GM12878 (cell line): ENCODE measurements around the gene CA11. TPM values are rescaled to one million over a fixed set of nuclear protein-coding genes. Genes with fewer than 3 reads are reported as not detected.

ENCODE experiments used
- polyA plus RNA-seq, 11 experiments: library from polyadenylated mRNA; depleted of rRNA in 4 of 11; unstranded in 6 of 11; stranded (reverse) in 5 of 11; fragments of >200 nt; fragmentation: Nextera tagmentation in 4 of 11; fragmentation: Illumina TruSeq in 1 of 11; extraction: Ambion mirVana in 4 of 11; extraction: Trizol in 1 of 11; gene quantifications; 1 replicate in 1 of 11; 2 replicates in 10 of 11; pipeline versions ENCODE4 v1.2.1 to v1.2.3, GENCODE V29; 2011 to 2016; ENCODE audit warnings: inconsistent platforms in 2 of 11, missing spikeins in 2 of 11, low read depth in 1 of 11
- total RNA-seq, 4 experiments: library from RNA; depleted of rRNA in 3 of 4; stranded (reverse); fragments of >200 nt in 3 of 4; fragmentation: Illumina TruSeq in 1 of 4; extraction: Trizol in 1 of 4; gene quantifications; 2 replicates each; pipeline versions ENCODE4 v1.2.1 to v1.2.3, GENCODE V29; 2013 to 2021

CA11 gene
- total and polyA plus RNA-seq, 10 of the 15 experiments (the other 5 are each of a cell fraction or from before 2014, with no cell fraction given), result 1.7 to 7.5 (median 2.4) TPM

Other genes starting within 250 kb of the CA11 start
Only the 7 nearest of the 21 such genes appear.
- not detected in 2 replicates for gene SPACA4, start 39.4 kb downstream of the CA11 start, total RNA-seq (2014; rRNA removed)
- gene SPACA4, start 39.4 kb downstream of the CA11 start, total RNA-seq (2014; rRNA removed; fragmentation: Illumina TruSeq; extraction: Trizol), result not detected in 2 replicates
- not detected in 2 replicates for gene SPACA4, start 39.4 kb downstream of the CA11 start, total RNA-seq (2021)
- not detected in 2 replicates for gene SPACA4, start 39.4 kb downstream of the CA11 start, polyA plus RNA-seq (2011; rRNA removed)
- not detected in 2 replicates for gene SPACA4, start 39.4 kb downstream of the CA11 start, polyA plus RNA-seq (2014; fragmentation: Illumina TruSeq; extraction: Trizol)
- not detected for gene SPACA4, start 39.4 kb downstream of the CA11 start, polyA plus RNA-seq (2014; fragmentation: Nextera tagmentation; extraction: Ambion mirVana)
- not detected in 2 replicates for gene SPACA4, start 39.4 kb downstream of the CA11 start, polyA plus RNA-seq (2014; rRNA removed)
- not detected for gene SPACA4, start 39.4 kb downstream of the CA11 start, polyA plus RNA-seq (2016; fragmentation: Nextera tagmentation; extraction: Ambion mirVana)
- 0.44 and 1.6 TPM in 2 replicates for gene FAM83E, start 31.1 kb downstream of the CA11 start, total RNA-seq (2014; rRNA removed)
- gene FAM83E, start 31.1 kb downstream of the CA11 start, total RNA-seq (2014; rRNA removed; fragmentation: Illumina TruSeq; extraction: Trizol), result 0.31 and 0.88 TPM in 2 replicates
- 1.3 and 2.5 TPM in 2 replicates for gene FAM83E, start 31.1 kb downstream of the CA11 start, total RNA-seq (2021)
- gene FAM83E, start 31.1 kb downstream of the CA11 start, polyA plus RNA-seq (2011; rRNA removed), result 0.10 and 0.29 TPM in 2 replicates
- gene FAM83E, start 31.1 kb downstream of the CA11 start, polyA plus RNA-seq (2014; fragmentation: Illumina TruSeq; extraction: Trizol), result not detected in 2 replicates
- gene FAM83E, start 31.1 kb downstream of the CA11 start, polyA plus RNA-seq (2014; fragmentation: Nextera tagmentation; extraction: Ambion mirVana), result not detected
- 0.35 and 0.72 TPM in 2 replicates for gene FAM83E, start 31.1 kb downstream of the CA11 start, polyA plus RNA-seq (2014; rRNA removed)
- under 1 TPM in 1 of 2 experiments, not detected in 1; 0.14 TPM for gene FAM83E, start 31.1 kb downstream of the CA11 start, polyA plus RNA-seq (2016; fragmentation: Nextera tagmentation; extraction: Ambion mirVana)
- gene RPL18, start 27.0 kb downstream of the CA11 start, total RNA-seq (2014; rRNA removed), result 3,864 and 4,267 TPM in 2 replicates
- gene RPL18, start 27.0 kb downstream of the CA11 start, total RNA-seq (2014; rRNA removed; fragmentation: Illumina TruSeq; extraction: Trizol), result 2,138 and 2,306 TPM in 2 replicates
- 2,548 and 2,593 TPM in 2 replicates for gene RPL18, start 27.0 kb downstream of the CA11 start, total RNA-seq (2021)
- gene RPL18, start 27.0 kb downstream of the CA11 start, polyA plus RNA-seq (2011; rRNA removed), result 786 and 1,901 TPM in 2 replicates
- gene RPL18, start 27.0 kb downstream of the CA11 start, polyA plus RNA-seq (2014; fragmentation: Illumina TruSeq; extraction: Trizol), result 1,711 and 2,137 TPM in 2 replicates
- 100 to 1,000 TPM; 393 to 844 TPM for gene RPL18, start 27.0 kb downstream of the CA11 start, polyA plus RNA-seq (2014; fragmentation: Nextera tagmentation; extraction: Ambion mirVana)
- gene RPL18, start 27.0 kb downstream of the CA11 start, polyA plus RNA-seq (2014; rRNA removed), result 3,670 and 3,986 TPM in 2 replicates
- 1,000 to 10,000 TPM; 1,291 to 1,299 TPM for gene RPL18, start 27.0 kb downstream of the CA11 start, polyA plus RNA-seq (2016; fragmentation: Nextera tagmentation; extraction: Ambion mirVana)
- gene SPHK2, start 26.7 kb downstream of the CA11 start, total RNA-seq (2014; rRNA removed), result 12.4 and 15.9 TPM in 2 replicates
- gene SPHK2, start 26.7 kb downstream of the CA11 start, total RNA-seq (2014; rRNA removed; fragmentation: Illumina TruSeq; extraction: Trizol), result 6.5 and 7.1 TPM in 2 replicates
- 33.1 and 40.5 TPM in 2 replicates for gene SPHK2, start 26.7 kb downstream of the CA11 start, total RNA-seq (2021)
- gene SPHK2, start 26.7 kb downstream of the CA11 start, polyA plus RNA-seq (2011; rRNA removed), result 3.0 and 5.7 TPM in 2 replicates
- 2.2 and 4.7 TPM in 2 replicates for gene SPHK2, start 26.7 kb downstream of the CA11 start, polyA plus RNA-seq (2014; fragmentation: Illumina TruSeq; extraction: Trizol)
- under 1 TPM; 0.37 to 0.75 TPM for gene SPHK2, start 26.7 kb downstream of the CA11 start, polyA plus RNA-seq (2014; fragmentation: Nextera tagmentation; extraction: Ambion mirVana)
- 26.4 and 31.5 TPM in 2 replicates for gene SPHK2, start 26.7 kb downstream of the CA11 start, polyA plus RNA-seq (2014; rRNA removed)
- gene SPHK2, start 26.7 kb downstream of the CA11 start, polyA plus RNA-seq (2016; fragmentation: Nextera tagmentation; extraction: Ambion mirVana), result 10 to 100 TPM; 29.7 to 31.7 TPM
- gene DBP, start 8.8 kb downstream of the CA11 start, total RNA-seq (2014; rRNA removed), result 10.5 and 10.6 TPM in 2 replicates
- 7.0 and 8.1 TPM in 2 replicates for gene DBP, start 8.8 kb downstream of the CA11 start, total RNA-seq (2014; rRNA removed; fragmentation: Illumina TruSeq; extraction: Trizol)
- gene DBP, start 8.8 kb downstream of the CA11 start, total RNA-seq (2021), result 6.7 and 7.3 TPM in 2 replicates
- gene DBP, start 8.8 kb downstream of the CA11 start, polyA plus RNA-seq (2011; rRNA removed), result 6.0 and 9.8 TPM in 2 replicates
- gene DBP, start 8.8 kb downstream of the CA11 start, polyA plus RNA-seq (2014; fragmentation: Illumina TruSeq; extraction: Trizol), result 5.0 and 5.1 TPM in 2 replicates
- 1 to 10 TPM; 2.0 to 2.6 TPM for gene DBP, start 8.8 kb downstream of the CA11 start, polyA plus RNA-seq (2014; fragmentation: Nextera tagmentation; extraction: Ambion mirVana)
- 9.4 and 9.7 TPM in 2 replicates for gene DBP, start 8.8 kb downstream of the CA11 start, polyA plus RNA-seq (2014; rRNA removed)
- 1 to 10 TPM; 4.0 to 7.1 TPM for gene DBP, start 8.8 kb downstream of the CA11 start, polyA plus RNA-seq (2016; fragmentation: Nextera tagmentation; extraction: Ambion mirVana)
- gene NTN5, start 26.8 kb upstream of the CA11 start, total RNA-seq (2014; rRNA removed), result not detected in 2 replicates
- gene NTN5, start 26.8 kb upstream of the CA11 start, total RNA-seq (2014; rRNA removed; fragmentation: Illumina TruSeq; extraction: Trizol), result not detected in 2 replicates
- not detected in 2 replicates for gene NTN5, start 26.8 kb upstream of the CA11 start, total RNA-seq (2021)
- 0.07 TPM in 1 of 2 replicates, not detected in the other for gene NTN5, start 26.8 kb upstream of the CA11 start, polyA plus RNA-seq (2011; rRNA removed)
- gene NTN5, start 26.8 kb upstream of the CA11 start, polyA plus RNA-seq (2014; fragmentation: Illumina TruSeq; extraction: Trizol), result not detected in 2 replicates
- gene NTN5, start 26.8 kb upstream of the CA11 start, polyA plus RNA-seq (2014; fragmentation: Nextera tagmentation; extraction: Ambion mirVana), result not detected
- gene NTN5, start 26.8 kb upstream of the CA11 start, polyA plus RNA-seq (2014; rRNA removed), result 0.22 and 0.23 TPM in 2 replicates
- not detected for gene NTN5, start 26.8 kb upstream of the CA11 start, polyA plus RNA-seq (2016; fragmentation: Nextera tagmentation; extraction: Ambion mirVana)
- not detected in 2 replicates for gene FUT2, start 49.8 kb upstream of the CA11 start, total RNA-seq (2014; rRNA removed)
- not detected in 2 replicates for gene FUT2, start 49.8 kb upstream of the CA11 start, total RNA-seq (2014; rRNA removed; fragmentation: Illumina TruSeq; extraction: Trizol)
- not detected in 2 replicates for gene FUT2, start 49.8 kb upstream of the CA11 start, total RNA-seq (2021)
- gene FUT2, start 49.8 kb upstream of the CA11 start, polyA plus RNA-seq (2011; rRNA removed), result not detected in 2 replicates
- gene FUT2, start 49.8 kb upstream of the CA11 start, polyA plus RNA-seq (2014; fragmentation: Illumina TruSeq; extraction: Trizol), result not detected in 2 replicates
- under 1 TPM in 1 of 2 experiments, not detected in 1; 0.02 TPM for gene FUT2, start 49.8 kb upstream of the CA11 start, polyA plus RNA-seq (2014; fragmentation: Nextera tagmentation; extraction: Ambion mirVana)
- not detected in 2 replicates for gene FUT2, start 49.8 kb upstream of the CA11 start, polyA plus RNA-seq (2014; rRNA removed)
- gene FUT2, start 49.8 kb upstream of the CA11 start, polyA plus RNA-seq (2016; fragmentation: Nextera tagmentation; extraction: Ambion mirVana), result under 1 TPM; 0.07 to 0.13 TPM